ENCODE results near the gene RPIA. TPM values are rescaled to one million over a fixed set of nuclear protein-coding genes. Genes with fewer than 3 reads are reported as not detected.
"Not testable (repeated sequence)": the region's sequence is repeated elsewhere in the genome, so short reads cannot be mapped to it uniquely, and the experiment has no call there.

Gene RPIA
- total and polyA plus RNA-seq, 2 of the 4 experiments (the other 2 are of a cell fraction) = 4.1 to 8.6 TPM

DNA sequence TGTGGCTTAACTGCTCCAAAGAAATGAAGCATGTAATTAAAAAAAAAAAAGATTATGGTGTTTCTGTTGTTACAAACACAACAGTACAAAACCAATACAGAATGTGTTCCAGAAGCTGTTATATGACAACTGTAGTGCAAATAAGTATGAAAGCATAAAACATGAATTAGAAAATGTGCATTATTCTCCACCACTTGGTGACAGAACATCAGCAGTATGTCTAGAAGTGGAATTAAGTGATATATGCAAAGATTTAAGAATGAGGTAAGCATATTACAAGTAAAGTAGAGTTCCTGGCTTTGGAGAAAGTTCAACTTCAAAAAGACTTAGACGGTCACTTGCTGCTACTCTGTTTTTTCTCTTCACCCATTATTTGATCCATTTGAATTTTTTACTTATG is 105.0 kb downstream of the RPIA start:
- H3K4me3 ChIP-seq (ENCODE audit: insufficient read depth, low read depth, low read length); H3K18ac ChIP-seq (ENCODE audit: low read depth, low read length); H3K4me2 ChIP-seq (ENCODE audit: low read depth, low read length); H3K9me1 ChIP-seq (ENCODE audit: insufficient read depth, low read length); H4K91ac ChIP-seq (ENCODE audit: insufficient read depth, low read depth, low read length); H2AK9ac ChIP-seq (replicated peaks; ENCODE audit: low read depth, low read length, poor library complexity); H4K5ac ChIP-seq (ENCODE audit: low read depth, low read length); H3K4ac ChIP-seq (ENCODE audit: low read depth, low read length); H3K9me3 ChIP-seq (ENCODE audit: control insufficient read depth, insufficient read depth, low read length); H2AK5ac ChIP-seq (ENCODE audit: low read depth, low read length); in situ Hi-C loops (cut with MboI; ENCODE audit: low sequenced_read_pairs); CTCF ChIA-PET; POLR2A ChIA-PET (ENCODE audit: unreplicated experiment); intact Hi-C loops (cut with micrococcal nuclease); H3K14ac ChIP-seq (replicated peaks; ENCODE audit: low read depth, low read length); H4K8ac ChIP-seq (ENCODE audit: low read depth in 2 of 2, low read length in 2 of 2); BruUV-seq (replicated peaks); H3K79me1 ChIP-seq (ENCODE audit: low read depth in 1 of 2, low read length in 2 of 2); H3K36me3 ChIP-seq (ENCODE audit: control insufficient read depth, insufficient read depth, low read length); H3K56ac ChIP-seq (ENCODE audit: extremely low read depth, insufficient read depth, low read length); H2AFZ ChIP-seq (replicated peaks; ENCODE audit: low read length, poor library complexity); H2BK20ac ChIP-seq (ENCODE audit: low read depth, low read length); dilution Hi-C loops (cut with HindIII; ENCODE audit: low sequenced_read_pairs, unreplicated experiment); ATAC-seq (ENCODE audit: low read depth); H3K4me1 ChIP-seq (ENCODE audit: control insufficient read depth, insufficient read depth, low read length); H4K20me1 ChIP-seq (ENCODE audit: insufficient read depth, low read length); H3K27me3 ChIP-seq (ENCODE audit: control insufficient read depth, insufficient read depth, low read length); H3K23ac ChIP-seq (ENCODE audit: low read depth, low read length); H2BK15ac ChIP-seq (ENCODE audit: low read depth, low read length); H2BK120ac ChIP-seq (ENCODE audit: low read depth, low read length); H3K27ac ChIP-seq (ENCODE audit: insufficient read depth, low read length); H3K9ac ChIP-seq (ENCODE audit: low read depth, low read length); H2BK5ac ChIP-seq (ENCODE audit: low read depth, low read length, poor library complexity, severe bottlenecking); DNase-seq: not testable (repeated sequence)
- WGBS, 2 experiments (ENCODE audit: extremely low coverage in 2 of 2, insufficient read length in 1 of 2) = no CpG with 5 or more reads among the region's 1 CpG

DNA sequence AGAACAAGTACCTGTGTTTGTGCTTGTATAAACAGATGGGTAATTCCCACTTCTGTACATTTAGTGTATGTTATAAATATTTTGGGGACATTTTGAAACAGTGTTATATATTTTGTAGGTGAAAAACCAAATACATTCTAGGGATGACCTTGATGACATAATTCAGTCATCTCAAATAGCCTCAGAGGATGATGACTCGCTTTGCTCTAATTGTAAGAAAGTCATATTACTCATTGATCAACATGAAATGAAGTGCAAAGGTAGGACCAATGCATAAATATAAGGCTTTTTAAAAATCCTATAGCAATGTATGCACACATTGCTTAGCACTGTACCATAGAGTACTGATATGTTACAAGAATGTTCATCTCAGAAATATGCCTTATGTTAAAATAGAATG is 105.7 kb downstream of the RPIA start:
- H3K4me1 ChIP-seq (ENCODE audit: control insufficient read depth, insufficient read depth, low read length); H3K4ac ChIP-seq (ENCODE audit: low read depth, low read length); H4K20me1 ChIP-seq (ENCODE audit: insufficient read depth, low read length); H4K91ac ChIP-seq (ENCODE audit: insufficient read depth, low read depth, low read length); H4K5ac ChIP-seq (ENCODE audit: low read depth, low read length); H2AFZ ChIP-seq (replicated peaks; ENCODE audit: low read length, poor library complexity); POLR2A ChIA-PET (ENCODE audit: unreplicated experiment); H3K9ac ChIP-seq (ENCODE audit: low read depth, low read length); H3K4me3 ChIP-seq (ENCODE audit: insufficient read depth, low read depth, low read length); BruUV-seq (replicated peaks); H2BK15ac ChIP-seq (ENCODE audit: low read depth, low read length); H2BK5ac ChIP-seq (ENCODE audit: low read depth, low read length, poor library complexity, severe bottlenecking); ATAC-seq (ENCODE audit: low read depth); H2AK9ac ChIP-seq (replicated peaks; ENCODE audit: low read depth, low read length, poor library complexity); H2BK20ac ChIP-seq (ENCODE audit: low read depth, low read length); H3K4me2 ChIP-seq (ENCODE audit: low read depth, low read length); H3K14ac ChIP-seq (replicated peaks; ENCODE audit: low read depth, low read length); intact Hi-C loops (cut with micrococcal nuclease); CTCF ChIA-PET; H2AK5ac ChIP-seq (ENCODE audit: low read depth, low read length); H2BK120ac ChIP-seq (ENCODE audit: low read depth, low read length); H3K27me3 ChIP-seq (ENCODE audit: control insufficient read depth, insufficient read depth, low read length); H3K36me3 ChIP-seq (ENCODE audit: control insufficient read depth, insufficient read depth, low read length); H4K8ac ChIP-seq (ENCODE audit: low read depth in 2 of 2, low read length in 2 of 2); DNase-seq; H3K56ac ChIP-seq (ENCODE audit: extremely low read depth, insufficient read depth, low read length); H3K27ac ChIP-seq (ENCODE audit: insufficient read depth, low read length); dilution Hi-C loops (cut with HindIII; ENCODE audit: low sequenced_read_pairs, unreplicated experiment); H3K9me3 ChIP-seq (ENCODE audit: control insufficient read depth, insufficient read depth, low read length); H3K18ac ChIP-seq (ENCODE audit: low read depth, low read length); H3K23ac ChIP-seq (ENCODE audit: low read depth, low read length); H3K79me1 ChIP-seq (ENCODE audit: low read depth in 1 of 2, low read length in 2 of 2); H3K9me1 ChIP-seq (ENCODE audit: insufficient read depth, low read length); in situ Hi-C loops (cut with MboI; ENCODE audit: low sequenced_read_pairs): not testable (repeated sequence)
- no CpG with 5 or more reads among the region's 1 CpG for whole genome bisulfite sequencing, 2 experiments (ENCODE audit: extremely low coverage in 2 of 2, insufficient read length in 1 of 2)
